Measurements from ENCODE around the gene PEF1.

Gene PEF1

GRCh38 chr1:31586376-31587327 lies 58.0 kb downstream of the PEF1 start:
- DNase-seq, result no peak
- no peaks in the 10 kb centered on the region for H3K4me1 ChIP-seq (ENCODE audit: control insufficient read depth, insufficient read depth, low read length, poor library complexity, severe bottlenecking)
- H3K27ac ChIP-seq (ENCODE audit: insufficient read depth, low read length, poor library complexity, severe bottlenecking), result no peak overlapping the region
- H3K36me3 ChIP-seq (ENCODE audit: control insufficient read depth, insufficient read depth, low read length), result no peaks in the 10 kb centered on the region
- H3K4me3 ChIP-seq (ENCODE audit: insufficient read depth, low read depth, low read length, poor library complexity, severe bottlenecking), result no peak overlapping the region
- H3K27me3 ChIP-seq (replicated peaks; ENCODE audit: control insufficient read depth, insufficient read depth, low read length, poor library complexity, severe bottlenecking), result no peaks in the 10 kb centered on the region
- H3K9me3 ChIP-seq (ENCODE audit: control insufficient read depth, low read length), result no peaks in the 10 kb centered on the region

GRCh38 chr1:31585736-31586365 lies 58.8 kb downstream of the PEF1 start:
- Histone ChIP-seq H3K27me3 (replicated peaks; ENCODE audit: control insufficient read depth, insufficient read depth, low read length, poor library complexity, severe bottlenecking) (no peaks in the 10 kb centered on the region), H3K4me1 (ENCODE audit: control insufficient read depth, insufficient read depth, low read length, poor library complexity, severe bottlenecking) (no peaks in the 10 kb centered on the region)

GRCh38 chr1:31584869-31585735 lies 59.6 kb downstream of the PEF1 start:
- Histone ChIP-seq H3K4me1 (ENCODE audit: control insufficient read depth, insufficient read depth, low read length, poor library complexity, severe bottlenecking) (no peaks in the 10 kb centered on the region), H3K27ac (ENCODE audit: insufficient read depth, low read length, poor library complexity, severe bottlenecking) (no peak overlapping the region)
- no peak for DNase-seq

More at GRCh38 chr1:31585736-31586365, 58.8 kb downstream of the PEF1 start:
- no peak overlapping the region for H3K27ac ChIP-seq (ENCODE audit: insufficient read depth, low read length, poor library complexity, severe bottlenecking)
- no peaks in the 10 kb centered on the region for H3K36me3 ChIP-seq (ENCODE audit: control insufficient read depth, insufficient read depth, low read length)
- no peaks in the 10 kb centered on the region for H3K9me3 ChIP-seq (ENCODE audit: control insufficient read depth, low read length)
- H3K4me3 ChIP-seq (ENCODE audit: insufficient read depth, low read depth, low read length, poor library complexity, severe bottlenecking), result no peak overlapping the region
- DNase-seq, result no peak

GRCh38 chr1:31583995-31584868 lies 60.4 kb downstream of the PEF1 start:
- Histone ChIP-seq H3K36me3 (ENCODE audit: control insufficient read depth, insufficient read depth, low read length) (no peaks in the 10 kb centered on the region), H3K4me1 (ENCODE audit: control insufficient read depth, insufficient read depth, low read length, poor library complexity, severe bottlenecking) (no peaks in the 10 kb centered on the region), H3K4me3 (ENCODE audit: insufficient read depth, low read depth, low read length, poor library complexity, severe bottlenecking) (no peak overlapping the region), H3K27me3 (replicated peaks; ENCODE audit: control insufficient read depth, insufficient read depth, low read length, poor library complexity, severe bottlenecking) (no peaks in the 10 kb centered on the region), H3K9me3 (ENCODE audit: control insufficient read depth, low read length) (no peaks in the 10 kb centered on the region), H3K27ac (ENCODE audit: insufficient read depth, low read length, poor library complexity, severe bottlenecking) (no peak overlapping the region)
- no peak for DNase-seq

More at GRCh38 chr1:31584869-31585735, 59.6 kb downstream of the PEF1 start:
- Histone ChIP-seq H3K27me3 (replicated peaks; ENCODE audit: control insufficient read depth, insufficient read depth, low read length, poor library complexity, severe bottlenecking) (no peaks in the 10 kb centered on the region), H3K36me3 (ENCODE audit: control insufficient read depth, insufficient read depth, low read length) (no peaks in the 10 kb centered on the region), H3K9me3 (ENCODE audit: control insufficient read depth, low read length) (no peaks in the 10 kb centered on the region), H3K4me3 (ENCODE audit: insufficient read depth, low read depth, low read length, poor library complexity, severe bottlenecking) (no peak overlapping the region)

- H3K4me1 ChIP-seq (ENCODE audit: control insufficient read depth, insufficient read depth, low read length, poor library complexity, severe bottlenecking), result no peaks in the 10 kb centered on the region
- H3K36me3 ChIP-seq (ENCODE audit: control insufficient read depth, insufficient read depth, low read length), result no peaks in the 10 kb centered on the region
- no peak overlapping the region for H3K27ac ChIP-seq (ENCODE audit: insufficient read depth, low read length, poor library complexity, severe bottlenecking)
- H3K9me3 ChIP-seq (ENCODE audit: control insufficient read depth, low read length), result no peaks in the 10 kb centered on the region
- no peak for DNase-seq
- H3K4me3 ChIP-seq (ENCODE audit: insufficient read depth, low read depth, low read length, poor library complexity, severe bottlenecking), result no peak overlapping the region
- H3K27me3 ChIP-seq (replicated peaks; ENCODE audit: control insufficient read depth, insufficient read depth, low read length, poor library complexity, severe bottlenecking), result no peaks in the 10 kb centered on the region
These were observed 61.3 kb downstream of the PEF1 start for GRCh38 chr1:31583082-31583994.

GRCh38 chr1:31581821-31582810 lies 62.6 kb downstream of the PEF1 start:
- Histone ChIP-seq H3K27ac (ENCODE audit: insufficient read depth, low read length, poor library complexity, severe bottlenecking) (no peak overlapping the region), H3K27me3 (replicated peaks; ENCODE audit: control insufficient read depth, insufficient read depth, low read length, poor library complexity, severe bottlenecking) (no peaks in the 10 kb centered on the region), H3K4me1 (ENCODE audit: control insufficient read depth, insufficient read depth, low read length, poor library complexity, severe bottlenecking) (no peaks in the 10 kb centered on the region), H3K36me3 (ENCODE audit: control insufficient read depth, insufficient read depth, low read length) (no peaks in the 10 kb centered on the region), H3K9me3 (ENCODE audit: control insufficient read depth, low read length) (no peaks in the 10 kb centered on the region), H3K4me3 (ENCODE audit: insufficient read depth, low read depth, low read length, poor library complexity, severe bottlenecking) (no peak overlapping the region)
- DNase-seq, result no peak

- Histone ChIP-seq H3K9me3 (ENCODE audit: control insufficient read depth, low read length) (no peaks in the 10 kb centered on the region), H3K27me3 (replicated peaks; ENCODE audit: control insufficient read depth, insufficient read depth, low read length, poor library complexity, severe bottlenecking) (no peaks in the 10 kb centered on the region), H3K4me1 (ENCODE audit: control insufficient read depth, insufficient read depth, low read length, poor library complexity, severe bottlenecking) (no peaks in the 10 kb centered on the region), H3K36me3 (ENCODE audit: control insufficient read depth, insufficient read depth, low read length) (no peaks in the 10 kb centered on the region), H3K27ac (ENCODE audit: insufficient read depth, low read length, poor library complexity, severe bottlenecking) (no peak overlapping the region), H3K4me3 (ENCODE audit: insufficient read depth, low read depth, low read length, poor library complexity, severe bottlenecking) (no peak overlapping the region)
- DNase-seq, result no peak
These were observed 63.6 kb downstream of the PEF1 start for GRCh38 chr1:31580891-31581603.

Measured in effector memory CD4-positive, alpha-beta T cell (primary cell).